NCI-H1694 (cell line): ENCODE data around the gene RNF135.
"Not testable (repeated sequence)": the region's sequence is repeated elsewhere in the genome, so short reads cannot be mapped to it uniquely, and the experiment has no call there.

ENCODE experiments used
- DNase-seq: peaks from one replicate; lab custom pipeline; 2025; lab: John Stamatoyannopoulos, UW

The RNF135 gene

DNA sequence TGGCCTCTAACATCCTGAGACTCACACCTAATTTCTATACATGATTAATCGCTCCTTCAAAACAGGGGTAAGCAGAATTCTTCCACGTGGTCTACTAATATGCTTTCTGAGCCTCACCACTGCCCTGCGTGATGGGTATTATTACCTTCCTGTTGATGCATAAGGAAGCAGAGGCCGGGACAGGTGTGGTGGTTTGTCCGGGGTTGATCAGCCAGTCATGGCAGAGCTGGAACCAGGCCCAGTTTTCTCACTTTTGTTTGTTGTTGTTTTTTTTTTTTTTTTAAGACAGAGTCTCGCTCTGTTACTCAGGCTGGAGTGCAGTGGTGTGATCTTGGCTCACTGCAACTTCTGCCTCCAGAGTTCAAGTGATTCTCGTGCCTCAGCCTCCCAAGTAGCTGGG lies 31.2 kb downstream of the RNF135 start:
- DNase-seq = no peak

DNA sequence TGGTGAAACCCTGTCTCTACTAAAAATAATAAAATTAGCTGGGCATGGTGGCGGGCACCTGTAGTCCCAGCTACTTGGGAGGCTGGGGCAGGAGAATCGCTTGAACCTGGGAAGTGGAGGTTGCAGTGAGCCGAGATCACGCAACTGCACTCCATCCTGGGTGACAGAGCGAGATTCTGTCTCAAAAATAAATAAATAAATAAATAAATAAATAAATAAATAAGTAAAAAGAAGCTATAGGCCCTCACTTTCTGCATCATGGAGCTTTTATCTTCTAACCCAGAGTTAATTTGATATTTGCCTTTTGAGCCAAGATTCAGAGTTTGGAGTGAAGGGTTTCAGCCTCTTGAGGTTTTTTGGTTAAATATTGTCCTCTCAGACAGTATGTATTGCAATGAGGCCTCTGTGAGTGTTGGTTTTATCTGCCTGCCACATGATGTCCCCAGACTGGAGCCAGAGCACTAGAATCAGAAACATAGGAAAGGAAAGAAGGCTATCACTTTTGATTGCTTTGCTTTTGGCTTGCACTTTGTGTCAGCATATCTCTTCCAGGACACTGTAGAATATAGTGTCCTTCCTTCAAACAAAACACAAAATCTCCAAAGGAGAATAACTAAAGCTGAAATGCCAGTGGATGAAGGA lies 32.5 kb downstream of the RNF135 start:
- no peak for DNase-seq

DNA sequence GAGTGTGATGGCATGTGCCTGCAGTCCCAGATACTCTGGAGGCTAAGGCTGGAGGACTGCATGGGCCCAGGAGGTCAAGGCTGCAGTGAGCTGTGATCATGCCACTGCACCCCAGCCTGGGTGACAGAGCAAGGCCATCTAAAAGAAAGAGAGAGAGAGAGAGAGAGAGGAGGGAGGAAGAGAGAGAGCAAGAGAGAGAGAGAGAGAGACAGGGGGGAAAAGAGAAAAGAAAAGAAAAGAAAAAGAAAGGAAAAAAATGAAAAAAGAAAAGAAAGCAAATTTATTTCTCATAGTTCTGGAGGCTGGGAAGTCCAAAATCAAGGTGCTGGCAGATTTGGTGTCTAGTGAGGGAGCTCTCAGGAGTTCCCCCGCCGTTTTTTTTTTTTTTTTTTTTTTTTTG lies 33.3 kb downstream of the RNF135 start:
- DNase-seq = no peak

DNA sequence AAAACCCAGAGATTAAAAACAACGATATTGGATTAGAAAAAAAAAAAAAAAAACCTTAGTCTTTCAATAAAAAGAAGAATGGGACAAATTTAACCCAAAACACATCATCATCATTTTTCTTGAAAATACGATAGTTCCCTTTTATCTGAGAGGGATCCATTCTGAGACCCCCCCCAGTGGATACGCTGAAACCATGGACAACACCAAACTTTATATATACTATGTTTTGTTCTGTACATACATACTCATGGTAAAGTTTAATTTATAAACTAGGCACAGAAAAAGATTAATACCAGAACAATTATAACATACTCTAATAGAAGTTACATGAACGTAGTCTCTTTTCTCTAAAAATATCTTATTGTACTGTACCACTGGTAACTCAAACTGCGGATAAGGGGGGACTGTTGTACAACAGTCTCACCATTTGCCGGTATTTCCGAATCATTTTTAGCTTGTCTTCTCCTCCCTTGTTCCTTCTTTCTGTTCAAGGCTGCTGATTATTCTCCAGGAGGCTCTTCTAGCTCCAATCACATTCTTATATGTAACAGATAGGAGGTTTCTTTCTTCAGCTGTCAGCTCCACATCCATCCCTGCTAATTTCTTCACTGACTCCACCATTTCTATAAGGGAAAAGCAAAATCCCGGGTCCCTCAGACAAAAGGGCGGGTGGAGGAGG lies 37.0 kb downstream of the RNF135 start:
- DNase-seq = no peak

DNA sequence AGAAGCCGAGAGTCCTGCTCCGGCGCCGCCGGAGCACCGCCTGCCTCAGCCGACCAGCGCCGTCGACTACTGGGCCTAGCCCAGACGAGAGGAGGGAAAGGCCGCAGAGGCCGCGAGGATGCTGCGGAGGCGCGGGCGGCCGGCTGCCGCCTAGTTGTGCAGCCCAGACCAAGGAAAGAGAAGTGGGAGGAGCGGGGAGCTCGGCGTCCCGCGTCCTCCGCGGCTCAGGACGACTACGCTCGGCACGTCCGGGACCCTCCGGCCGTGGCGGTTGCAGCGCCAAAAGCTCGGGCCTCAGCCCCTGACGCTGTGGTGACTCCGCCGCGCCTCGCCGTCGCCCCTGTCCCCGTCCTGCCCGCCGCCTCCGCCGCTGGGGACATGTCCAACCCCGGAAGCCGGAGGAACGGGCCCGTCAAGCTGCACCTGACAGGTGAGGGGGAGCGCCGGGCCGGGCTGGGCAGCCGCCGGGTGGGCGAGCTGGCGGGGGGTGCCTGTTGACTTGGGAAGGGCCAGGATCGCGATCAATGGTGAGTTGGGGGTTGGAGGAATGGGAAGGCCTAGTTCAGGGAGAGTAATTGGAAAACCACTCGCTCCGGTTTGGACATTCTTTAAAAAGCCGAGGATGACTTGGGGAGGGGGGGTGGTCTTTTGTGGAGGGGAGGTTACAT lies 37.7 kb downstream of the RNF135 start:
- no peak for DNase-seq

DNA sequence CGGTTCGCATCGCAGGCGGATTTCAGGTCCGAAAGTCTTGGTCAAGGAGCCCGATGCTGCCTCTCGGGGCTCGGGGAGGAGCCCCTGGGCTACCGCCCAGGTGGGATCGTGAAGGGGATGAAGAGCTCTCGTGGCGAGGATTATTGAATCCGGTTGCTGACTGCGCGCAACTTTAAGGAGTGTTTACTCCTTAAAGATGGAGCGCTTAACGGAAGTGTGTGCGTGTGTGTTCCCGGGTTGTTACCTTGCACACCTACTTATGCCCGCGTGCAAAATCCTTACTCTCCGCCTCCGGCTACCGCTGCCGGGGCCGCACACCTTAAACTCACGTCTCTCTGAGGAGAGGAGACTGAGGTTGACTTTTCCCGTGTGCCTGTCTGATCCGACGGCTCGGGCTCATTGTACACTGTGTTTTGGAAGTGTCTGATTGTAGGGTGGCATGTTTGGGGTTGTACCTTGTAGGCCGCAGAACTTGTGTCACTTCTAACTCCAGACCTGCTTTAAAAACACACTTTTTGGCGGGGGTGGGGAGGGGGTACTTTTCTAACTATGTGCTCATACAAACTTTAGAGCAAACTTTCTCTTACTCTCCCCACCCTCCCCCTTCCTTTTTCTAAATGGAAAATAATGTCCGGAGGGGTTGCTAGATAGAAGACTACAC lies 38.3 kb downstream of the RNF135 start:
- DNase-seq = not testable (repeated sequence)

DNA sequence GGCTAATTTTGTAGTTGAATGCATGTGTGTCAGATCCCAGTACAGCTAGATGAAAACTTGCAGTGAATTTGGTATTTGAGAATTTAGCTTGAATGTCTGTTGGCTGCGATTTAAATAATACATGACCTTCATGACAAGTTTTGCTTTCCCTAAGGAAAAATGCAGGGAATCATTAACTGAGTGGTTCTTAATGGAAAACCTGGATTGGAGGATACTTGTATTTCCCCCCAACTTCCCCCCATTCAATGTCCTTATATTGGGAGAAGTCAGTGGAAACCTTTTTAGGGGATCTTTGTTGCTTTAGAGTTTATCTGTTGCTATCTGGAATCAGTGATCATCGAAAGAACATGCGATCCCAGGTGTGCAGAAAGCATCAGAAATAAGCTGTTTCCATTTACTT lies 39.2 kb downstream of the RNF135 start:
- not testable (repeated sequence) for DNase-seq

DNA sequence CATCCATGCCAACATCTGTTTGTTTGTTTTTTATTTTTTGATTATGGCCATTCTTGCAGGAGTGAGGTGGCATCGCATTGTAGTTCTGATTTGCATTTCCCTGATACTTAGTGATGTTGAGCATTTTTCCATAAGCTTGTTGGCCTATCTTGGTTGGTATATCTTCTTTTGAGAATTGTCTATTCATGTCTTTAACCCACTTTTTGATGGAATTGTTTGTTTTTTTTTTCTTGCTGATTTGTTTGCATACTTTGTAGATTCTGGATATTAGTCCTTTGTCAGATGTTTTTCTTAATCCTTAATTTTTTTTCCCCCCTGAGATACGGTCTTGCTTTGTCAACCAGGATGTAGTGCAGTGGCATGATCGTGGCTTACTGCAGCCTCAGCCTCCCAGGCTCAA lies 43.0 kb downstream of the RNF135 start:
- DNase-seq = no peak

DNA sequence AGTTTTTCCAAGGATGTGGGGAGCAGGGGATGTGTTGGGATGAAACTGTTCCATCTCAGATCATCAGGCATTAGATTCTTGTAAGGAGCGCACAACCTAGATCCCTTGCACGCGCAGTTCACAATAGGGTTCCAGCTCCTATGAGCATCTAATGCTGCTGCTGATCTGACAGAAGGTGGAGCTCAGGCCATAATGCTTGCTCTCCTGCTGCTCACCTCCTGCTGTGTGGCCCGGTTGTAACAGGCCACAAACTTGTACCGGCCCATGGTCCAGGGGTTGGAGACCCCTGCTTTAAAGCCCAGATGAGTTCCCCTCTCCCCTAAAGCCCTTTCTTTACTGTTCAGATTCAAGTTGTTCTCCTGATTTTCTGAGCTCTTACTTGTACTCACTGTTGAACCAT lies 44.8 kb downstream of the RNF135 start:
- DNase-seq = no peak

DNA sequence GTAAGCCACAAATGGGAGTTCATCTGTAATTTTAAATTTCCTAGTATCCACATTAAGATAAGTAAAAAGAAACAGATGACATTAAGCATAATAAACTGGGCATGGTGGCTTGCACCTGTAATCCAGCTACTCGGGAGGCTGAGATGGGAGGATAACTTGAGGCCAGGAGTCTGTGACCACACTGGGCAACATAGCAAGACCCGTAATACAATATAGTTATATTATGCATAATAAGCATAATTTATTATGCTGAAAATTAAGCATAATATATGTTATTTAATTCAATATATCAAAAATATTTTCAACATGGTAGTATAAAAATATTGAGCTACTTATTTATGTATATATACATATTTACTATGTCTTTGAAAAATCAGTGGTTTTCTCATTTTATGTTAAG lies 48.2 kb downstream of the RNF135 start:
- no peak for DNase-seq

DNA sequence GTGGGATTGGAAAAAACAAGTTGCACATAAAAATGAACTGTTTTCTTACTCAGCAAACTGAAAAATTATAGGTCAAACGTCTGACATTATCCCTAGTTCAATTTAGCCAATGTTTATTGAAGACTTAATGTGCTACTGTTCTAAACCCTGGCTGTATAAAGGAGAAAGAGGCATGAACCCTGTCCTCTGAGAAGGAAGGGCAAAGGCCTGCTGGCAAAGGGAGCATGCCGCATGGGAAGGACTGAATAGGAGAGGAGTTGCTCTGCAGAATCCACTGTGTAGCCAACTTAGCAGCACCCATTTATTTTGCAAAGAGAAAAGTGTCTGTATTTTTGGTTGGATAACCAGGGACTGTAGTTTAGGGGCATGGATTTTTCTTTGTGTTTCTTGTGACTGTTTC lies 52.3 kb downstream of the RNF135 start:
- DNase-seq = not testable (repeated sequence)

DNA sequence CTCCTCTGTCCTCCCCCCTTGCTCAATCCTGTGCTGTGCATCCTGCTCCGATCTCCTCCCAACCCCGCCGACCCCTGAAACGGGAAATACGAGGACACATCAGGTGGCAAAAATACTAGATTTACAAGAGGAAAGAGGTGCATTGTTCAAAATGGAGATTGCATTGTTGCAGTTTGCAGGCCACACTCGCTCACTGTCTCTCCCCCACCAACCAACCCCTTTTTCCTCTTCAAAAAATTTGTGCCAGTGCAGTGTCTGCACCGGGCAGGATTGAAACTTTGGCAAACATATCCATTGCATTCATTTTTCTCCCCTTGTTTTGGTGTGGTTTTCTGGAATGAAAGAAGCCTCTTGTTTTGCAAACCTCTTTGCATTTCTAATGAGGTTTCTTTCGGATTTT lies 61.0 kb downstream of the RNF135 start:
- no peak for DNase-seq

DNA sequence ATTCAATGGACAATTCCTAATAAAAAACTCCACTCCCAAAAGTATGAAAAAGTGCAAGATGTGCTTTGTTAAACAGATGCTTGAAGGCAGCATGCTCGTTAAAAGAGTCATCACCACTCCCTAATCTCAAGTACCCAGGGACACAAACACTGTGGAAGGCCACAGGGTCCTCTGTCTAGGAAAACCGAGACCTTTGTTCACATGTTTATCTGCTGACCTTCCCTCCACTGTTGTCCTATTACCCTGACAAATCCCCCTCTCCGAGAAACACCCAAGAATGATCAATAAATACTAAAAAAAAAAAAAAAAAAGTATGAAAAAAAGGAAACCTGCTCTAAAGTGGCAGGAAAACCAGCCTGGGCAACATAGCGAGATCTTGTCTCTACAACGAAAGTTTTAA lies 64.8 kb downstream of the RNF135 start:
- DNase-seq = not testable (repeated sequence)

DNA sequence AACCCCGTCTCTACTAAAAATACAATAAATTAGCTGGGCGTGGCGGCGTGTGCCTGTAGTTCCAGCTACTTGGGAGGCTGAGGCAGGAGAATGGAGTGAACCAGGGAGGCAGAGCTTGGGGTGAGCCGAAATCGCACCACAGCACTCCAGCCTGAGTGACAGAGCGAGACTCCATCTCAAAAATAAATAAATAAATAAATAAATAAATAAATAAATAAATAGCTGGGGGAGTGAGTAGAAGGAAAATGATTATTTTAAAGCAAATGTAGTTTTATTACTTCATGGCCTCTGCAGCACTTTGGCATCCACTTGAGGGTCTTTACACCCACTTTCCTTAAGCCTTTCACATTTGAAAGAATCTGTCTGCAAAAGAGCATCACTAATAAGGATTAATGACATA lies 70.0 kb downstream of the RNF135 start:
- DNase-seq = not testable (repeated sequence)

DNA sequence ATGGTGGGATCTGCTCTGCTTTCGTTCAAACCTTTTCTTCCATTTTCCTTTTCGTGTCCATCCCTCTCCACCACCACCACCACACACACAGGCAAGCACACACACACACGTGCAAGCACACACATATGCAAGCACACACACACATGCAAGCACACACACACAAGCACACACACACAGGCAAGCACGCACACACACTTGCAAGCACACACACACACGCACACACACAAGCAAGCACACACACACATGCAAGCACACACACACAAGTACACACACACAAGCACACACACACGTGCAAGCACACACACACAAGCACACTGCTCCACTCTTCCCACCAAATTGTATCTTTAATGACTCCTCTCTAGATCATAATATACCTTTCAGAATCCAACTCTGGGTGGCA lies 71.5 kb downstream of the RNF135 start:
- DNase-seq = not testable (repeated sequence)

DNA sequence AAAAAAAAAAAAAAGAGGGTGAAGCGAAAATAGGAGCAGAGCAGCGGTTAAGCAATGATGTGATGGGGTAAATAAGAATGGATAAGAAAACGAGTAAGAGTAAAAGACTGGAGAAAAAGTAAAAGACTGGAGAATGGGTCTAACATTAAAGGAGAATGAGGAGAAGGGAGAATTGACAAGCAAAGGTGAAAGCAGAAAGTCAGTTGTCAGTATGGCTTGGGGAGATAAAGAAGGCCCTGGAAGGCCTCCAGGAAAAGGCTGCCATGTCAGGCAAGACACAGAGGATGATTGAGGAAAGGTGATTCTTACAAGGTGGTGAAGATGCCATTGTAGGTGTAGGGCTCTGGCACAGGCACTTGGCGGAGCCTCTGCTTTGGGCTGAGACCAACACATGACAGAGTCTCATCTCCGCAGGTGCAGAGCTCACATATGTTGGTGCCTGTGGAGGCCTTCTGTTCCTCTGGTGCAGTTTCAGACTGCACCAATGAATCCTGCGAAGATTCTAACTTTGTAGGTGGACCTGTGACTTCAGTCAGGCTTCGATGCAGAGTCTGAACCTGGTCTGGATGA lies 76.1 kb downstream of the RNF135 start:
- DNase-seq = not testable (repeated sequence)

DNA sequence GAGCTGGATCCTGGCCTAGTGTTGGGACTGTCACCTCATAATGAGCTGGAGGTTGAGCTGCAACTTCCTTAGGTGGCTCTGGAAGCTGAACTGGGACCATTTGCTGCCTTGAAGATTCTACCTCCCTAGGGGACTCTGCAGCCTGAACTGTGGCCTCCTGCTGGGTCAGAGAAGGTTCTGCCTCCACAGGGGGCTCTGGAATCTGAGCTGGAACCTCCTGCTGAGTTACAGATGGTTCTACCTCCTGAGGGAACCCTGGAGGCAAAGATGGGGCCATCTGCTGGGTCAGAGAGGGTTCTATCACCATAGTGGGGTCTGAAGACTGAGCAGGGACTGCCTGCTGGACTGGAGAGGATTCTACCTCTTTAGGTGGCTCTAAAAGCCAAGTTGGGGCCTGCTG lies 77.3 kb downstream of the RNF135 start:
- no peak for DNase-seq

DNA sequence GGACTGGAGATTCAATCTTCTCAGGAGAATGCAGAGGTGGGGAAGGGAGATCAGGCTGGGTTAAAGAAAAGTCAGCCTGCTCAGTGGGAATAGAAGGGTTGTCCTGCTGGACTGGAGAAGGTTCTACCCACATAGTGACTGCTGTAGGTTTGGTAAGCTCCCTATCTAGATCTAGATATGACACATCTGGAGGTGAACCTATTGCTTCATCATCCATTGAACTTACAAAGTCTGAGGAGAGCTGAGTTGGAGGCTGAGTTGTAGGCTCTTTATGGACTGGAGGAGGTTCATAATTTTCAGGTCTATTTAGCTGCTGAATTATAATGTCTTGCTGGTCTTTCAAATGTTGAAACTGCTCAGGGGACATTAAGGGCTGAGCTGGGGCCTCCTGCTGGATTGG lies 77.9 kb downstream of the RNF135 start:
- no peak for DNase-seq
